B cell (primary cell): ENCODE results near the gene SMTN. TPM values are rescaled to one million over a fixed set of nuclear protein-coding genes. Genes with fewer than 3 reads are reported as not detected.

ENCODE experiments used
- ATAC-seq: fragments of 200-7000 bp; cut with Tn5 transposase; one replicate; pipeline ENCODE4 v1.10.0; 2021; ENCODE audit warnings: low read depth, mild to moderate bottlenecking, moderate number of reproducible peaks, moderate library complexity
- CTCF ChIA-PET: fragments of 350-600 bp; sonication (Branson Sonifier 250); formaldehyde crosslinking; loops from one replicate; lab custom pipeline; 2021; ENCODE audit warnings: antibody characterized with exemption, inconsistent platforms; lab: Charles Lee
- POLR2A ChIA-PET: fragments of 350-600 bp; sonication (Branson Sonifier 250); formaldehyde crosslinking; loops from one replicate; lab custom pipeline; 2021; ENCODE audit warnings: antibody characterized with exemption; lab: Charles Lee
- DNase-seq: peaks from one replicate; pipeline ENCODE4 v3.0.0; 2013
- H2AFZ ChIP-seq: 2 replicates; pipeline ENCODE4 v1.6.1; 2012; ENCODE audit warnings: mild to moderate bottlenecking, low read depth, low read length; ENCODE audit not compliant: insufficient read depth, poor library complexity, severe bottlenecking
- H3K27ac ChIP-seq, 2 donors: 1 replicate in 1 of 2; 2 replicates in 1 of 2; pipeline ENCODE4 v1.5.1; 2012 to 2013; ENCODE audit warnings: low read length in 2 of 2, mild to moderate bottlenecking in 2 of 2, moderate library complexity in 1 of 2
- H3K27me3 ChIP-seq, 4 experiments: fragments of 200-600 bp in 1 of 4; sonication (generic) in 1 of 4; replicated peaks in 1 of 4; 1 replicate in 2 of 4; 2 replicates in 2 of 4; pipeline versions ENCODE4 v1.6.1 to v1.7.0; 2013 to 2016; ENCODE audit warnings: low read length in 3 of 4, mild to moderate bottlenecking in 2 of 4, mixed read lengths in 1 of 4, moderate library complexity in 1 of 4; ENCODE audit not compliant: insufficient read depth in 4 of 4, control insufficient read depth in 3 of 4; ENCODE audit errors: control extremely low read depth in 1 of 4
- H3K36me3 ChIP-seq, 2 experiments: replicated peaks in 1 of 2; 1 replicate in 1 of 2; 2 replicates in 1 of 2; pipeline versions ENCODE4 v1.6.1 to v1.7.1; 2013; ENCODE audit warnings: low read length in 1 of 2; ENCODE audit not compliant: insufficient read depth in 2 of 2, control insufficient read depth in 1 of 2; ENCODE audit errors: control extremely low read depth in 1 of 2, extremely low read depth in 1 of 2
- H3K4me1 ChIP-seq, 2 donors: fragments of 200-600 bp in 1 of 2; sonication (generic) in 1 of 2; 1 replicate in 1 of 2; 2 replicates in 1 of 2; pipeline versions ENCODE4 v1.5.1 to v1.6.1; 2013 to 2017; ENCODE audit warnings: low read length in 2 of 2; ENCODE audit not compliant: control insufficient read depth in 2 of 2, insufficient read depth in 2 of 2
- H3K4me2 ChIP-seq: replicated peaks from 2 replicates; pipeline ENCODE3; 2012; ENCODE audit warnings: mild to moderate bottlenecking, low read depth, low read length; ENCODE audit not compliant: poor library complexity, severe bottlenecking
- H3K4me3 ChIP-seq, 5 experiments: fragments of 200-600 bp in 1 of 5; sonication (generic) in 1 of 5; 1 replicate in 3 of 5; 2 replicates in 2 of 5; pipeline versions ENCODE4 v1.5.1 to v1.7.0; 2011 to 2016; ENCODE audit warnings: low read length in 4 of 5, mild to moderate bottlenecking in 4 of 5, low read depth in 2 of 5, control low read depth in 1 of 5, moderate library complexity in 1 of 5; ENCODE audit not compliant: insufficient read depth in 1 of 5; ENCODE audit errors: control extremely low read depth in 1 of 5, extremely low read depth in 1 of 5
- H3K79me2 ChIP-seq: fragments of 200-600 bp; sonication (generic); one replicate; pipeline ENCODE4 v1.6.0; 2016; ENCODE audit warnings: low read length; ENCODE audit not compliant: control insufficient read depth, insufficient read depth
- H3K9ac ChIP-seq: fragments of 200-600 bp; sonication (generic); 2 replicates; pipeline ENCODE4 v1.6.1; 2017; ENCODE audit warnings: mild to moderate bottlenecking, low read length, moderate library complexity
- H3K9me3 ChIP-seq, 3 donors: one replicate each; pipeline versions ENCODE4 v1.6.1 to v1.7.1; 2013; ENCODE audit warnings: low read length in 2 of 3; ENCODE audit not compliant: control insufficient read depth in 2 of 3, insufficient read depth in 1 of 3; ENCODE audit errors: control extremely low read depth in 1 of 3
- H4K20me1 ChIP-seq: 2 replicates; pipeline ENCODE4 v1.6.0; 2012; ENCODE audit warnings: mild to moderate bottlenecking, low read length; ENCODE audit not compliant: insufficient read depth, control insufficient read depth, poor library complexity, severe bottlenecking
- H3K27ac Mint-ChIP-seq: one replicate; pipeline ENCODE4 v1.8.0; 2021; ENCODE audit warnings: mixed read lengths
- H3K27me3 Mint-ChIP-seq: one replicate; pipeline ENCODE4 v1.8.0; 2021; ENCODE audit warnings: mixed read lengths
- H3K4me1 Mint-ChIP-seq: one replicate; pipeline ENCODE4 v1.8.0; 2021; ENCODE audit warnings: mixed read lengths
- H3K4me3 Mint-ChIP-seq: one replicate; pipeline ENCODE4 v1.8.0; 2021; ENCODE audit warnings: mixed read lengths
- H3K9me3 Mint-ChIP-seq: one replicate; pipeline ENCODE4 v1.8.0; 2022; ENCODE audit warnings: mixed read lengths; ENCODE audit not compliant: insufficient read depth
- EZH2 ChIP-seq: IDR thresholded peaks from 2 replicates; pipeline ENCODE4 v1.6.1; 2012; ENCODE audit warnings: borderline replicate concordance, low read depth, mild to moderate bottlenecking, moderate library complexity, low read length; ENCODE audit not compliant: insufficient read depth, poor library complexity, severe bottlenecking
- WGBS: methylation state at CpG from one replicate; pipeline ENCODE4 v1.1.5; 2013; ENCODE audit warnings: missing lambda C conversion rate; ENCODE audit not compliant: insufficient coverage; 5-methylcytosine and 5-hydroxymethylcytosine counted together
- intact Hi-C: fragments of 100-400 bp; cut with micrococcal nuclease; formaldehyde crosslinking; loops from one replicate; pipeline ENCODE4 v1.10.0; 2022
- polyA plus RNA-seq: library from polyadenylated mRNA; depleted of rRNA; stranded (reverse); fragments of >200 nt; gene quantifications from 2 replicates; pipeline ENCODE4 v1.2.3, GENCODE V29; 2012
- total RNA-seq, 2 donors: library from RNA; stranded (reverse); fragments of 120-200 nt in 1 of 2; gene quantifications; 1 replicate in 1 of 2; 2 replicates in 1 of 2; pipeline versions ENCODE4 v1.2.3 to v1.2.4, GENCODE V29; 2013 to 2022
- TF ChIP-seq, protein P1 (sequence below): fragments of 200-600 bp; IDR thresholded peaks from one replicate; pipeline ENCODE4 v1.8.0; 2022; ENCODE audit warnings: antibody characterized with exemption, mild to moderate bottlenecking

SMTN gene
- total and polyA plus RNA-seq, 2 donors (not counting 1 experiment from before 2014, with no cell fraction given), result 4.0 to 7.0 TPM

DNA sequence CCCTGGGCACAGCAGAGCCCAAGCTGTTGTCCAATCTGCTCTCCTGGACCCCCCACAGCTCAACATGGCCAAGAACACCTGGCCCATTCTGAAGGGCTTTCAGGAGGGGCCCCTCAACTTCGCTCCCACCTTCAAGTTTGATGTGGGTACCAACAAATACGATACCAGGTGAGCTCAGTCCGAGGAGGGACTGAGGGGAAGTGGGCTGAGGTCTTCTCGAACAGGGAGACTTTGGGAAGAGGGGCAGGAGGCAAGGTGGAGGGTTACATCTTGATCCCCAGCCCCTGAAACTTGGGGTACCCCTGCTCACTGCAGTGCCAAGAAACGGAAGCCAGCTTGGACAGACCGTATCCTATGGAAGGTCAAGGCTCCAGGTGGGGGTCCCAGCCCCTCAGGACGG, 47.0 kb downstream of the SMTN start:
- ATAC-seq (no peak), DNase-seq (no peak)
- 88% methylated on average over 7 of the region's 7 CpGs for WGBS
- no peak for TF ChIP-seq EZH2
- peaks cover 0 to 14% (median 0%) of the 10 kb centered on the region in 4 experiments for H3K27me3 ChIP-seq
- H3K79me2 ChIP-seq, result no peaks in the 10 kb centered on the region
- no peak overlapping the region for H2AFZ ChIP-seq
- no peak overlapping the region for H3K4me3 ChIP-seq
- peaks cover 5 to 12% of the 10 kb centered on the region in 2 donors for H3K4me1 ChIP-seq
- CTCF ChIA-PET, result no interaction called here
- H3K27ac ChIP-seq, result no peak overlapping the region
- Mint-ChIP-seq H3K4me3 (no peak overlapping the region), H3K27ac (no peak overlapping the region), H3K9me3 (no peaks in the 10 kb centered on the region), H3K27me3 (no peaks in the 10 kb centered on the region), H3K4me1 (peaks cover 6% of the 10 kb centered on the region)
- intact Hi-C loops, result no loop called here
- H3K9ac ChIP-seq, result no peak overlapping the region
- POLR2A ChIA-PET, result no interaction called here
- H3K36me3 ChIP-seq, result no peaks in the 10 kb centered on the region
- no peak overlapping the region for H3K4me2 ChIP-seq
- H3K9me3 ChIP-seq, result peaks cover 0 to 9% (median 0%) of the 10 kb centered on the region in 3 donors
- no peaks in the 10 kb centered on the region for H4K20me1 ChIP-seq

DNA sequence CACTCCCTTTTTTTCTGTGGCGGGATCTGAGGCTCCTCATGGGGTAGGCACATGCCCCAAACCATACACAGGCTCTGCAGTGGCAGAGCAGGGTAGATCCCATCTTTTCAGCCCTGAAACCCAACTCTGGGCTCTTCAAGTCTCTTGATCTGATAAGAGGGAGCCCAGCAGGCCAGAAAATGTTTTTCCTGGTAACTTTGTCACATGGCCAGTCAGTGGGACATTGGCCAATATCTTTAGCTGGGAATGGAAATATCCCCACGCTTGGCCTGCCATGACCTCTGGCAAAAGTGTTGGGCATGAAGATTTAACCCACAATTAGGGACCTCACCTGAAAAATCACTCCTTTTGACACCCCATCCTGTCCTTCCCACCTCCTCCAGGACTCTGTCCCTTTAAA, 49.8 kb downstream of the SMTN start:
- 87% methylated on average over 2 of the region's 2 CpGs for WGBS
- peaks cover 0 to 9% (median 0%) of the 10 kb centered on the region in 3 donors for H3K9me3 ChIP-seq
- no peaks in the 10 kb centered on the region for H3K79me2 ChIP-seq
- H3K4me3 ChIP-seq, result no peak overlapping the region
- H3K27ac Mint-ChIP-seq, result no peak overlapping the region
- no peaks in the 10 kb centered on the region for H3K9me3 Mint-ChIP-seq
- H2AFZ ChIP-seq, result no peak overlapping the region
- no peak for ATAC-seq
- no peak overlapping the region for H3K4me2 ChIP-seq
- intact Hi-C loops, result no loop called here
- DNase-seq, result no peak
- peaks cover 0 to 12% (median 0%) of the 10 kb centered on the region in 4 experiments for H3K27me3 ChIP-seq
- POLR2A ChIA-PET, result no interaction called here
- no peaks in the 10 kb centered on the region for H3K36me3 ChIP-seq
- H3K9ac ChIP-seq, result no peak overlapping the region
- H3K27ac ChIP-seq, result no peak overlapping the region
- H3K4me1 ChIP-seq, result peaks cover 5 to 12% of the 10 kb centered on the region in 2 donors
- CTCF ChIA-PET, result interaction anchor here (0.6 to 0.7 kb wide), 2 partner anchors 36 to 235 kb away, joined by 3 to 5 read pairs; no protein-coding TSS in a partner anchor
- peaks cover 6% of the 10 kb centered on the region for H3K4me1 Mint-ChIP-seq
- H4K20me1 ChIP-seq, result no peaks in the 10 kb centered on the region
- TF ChIP-seq EZH2, result no peak
- TF ChIP-seq, protein P1, sequence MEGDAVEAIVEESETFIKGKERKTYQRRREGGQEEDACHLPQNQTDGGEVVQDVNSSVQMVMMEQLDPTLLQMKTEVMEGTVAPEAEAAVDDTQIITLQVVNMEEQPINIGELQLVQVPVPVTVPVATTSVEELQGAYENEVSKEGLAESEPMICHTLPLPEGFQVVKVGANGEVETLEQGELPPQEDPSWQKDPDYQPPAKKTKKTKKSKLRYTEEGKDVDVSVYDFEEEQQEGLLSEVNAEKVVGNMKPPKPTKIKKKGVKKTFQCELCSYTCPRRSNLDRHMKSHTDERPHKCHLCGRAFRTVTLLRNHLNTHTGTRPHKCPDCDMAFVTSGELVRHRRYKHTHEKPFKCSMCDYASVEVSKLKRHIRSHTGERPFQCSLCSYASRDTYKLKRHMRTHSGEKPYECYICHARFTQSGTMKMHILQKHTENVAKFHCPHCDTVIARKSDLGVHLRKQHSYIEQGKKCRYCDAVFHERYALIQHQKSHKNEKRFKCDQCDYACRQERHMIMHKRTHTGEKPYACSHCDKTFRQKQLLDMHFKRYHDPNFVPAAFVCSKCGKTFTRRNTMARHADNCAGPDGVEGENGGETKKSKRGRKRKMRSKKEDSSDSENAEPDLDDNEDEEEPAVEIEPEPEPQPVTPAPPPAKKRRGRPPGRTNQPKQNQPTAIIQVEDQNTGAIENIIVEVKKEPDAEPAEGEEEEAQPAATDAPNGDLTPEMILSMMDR, result no peak
- no peaks in the 10 kb centered on the region for H3K27me3 Mint-ChIP-seq
- no peak overlapping the region for H3K4me3 Mint-ChIP-seq
